Stimulated activated CD8-positive, alpha-beta memory T cell treated with anti-CD3 and anti-CD28 coated beads, Interleukin-4, amount 100 ng/mL, for 24 hours (primary cell): Measurements from ENCODE around the gene VEGFB.

ENCODE experiments used
- DNase-seq: peaks from one replicate; pipeline ENCODE4 v3.0.0-alpha.2; 2020; ENCODE audit warnings: low read depth

VEGFB gene

GRCh38 chr11:64284048-64284961 is 49.9 kb downstream of the VEGFB start, which contains the start of gene BAD:
Gene BAD, minus strand, starts transcription at chr11:64284665. Its CDS starts 297 bp downstream, at chr11:64284368.
- peak; percentile 89 for DNase-seq

GRCh38 chr11:64284962-64285884 is 50.8 kb downstream of the VEGFB start, which contains the start of gene GPR137:
Gene GPR137, plus strand, starts transcription at chr11:64285848. Its CDS starts 677 bp downstream, at chr11:64286525.
- peak; percentile 86 for DNase-seq

- DNase-seq, result no peak
Observed at GRCh38 chr11:64285885-64286800, 51.8 kb downstream of the VEGFB start.

- DNase-seq, result no peak
Observed at GRCh38 chr11:64286801-64287159, 52.4 kb downstream of the VEGFB start.

- no peak for DNase-seq
Observed at GRCh38 chr11:64287676-64288352, 53.4 kb downstream of the VEGFB start.

GRCh38 chr11:64288353-64288750 is 54.0 kb downstream of the VEGFB start:
- DNase-seq, result no peak
